Measurements from ENCODE around the gene DISC1. TPM values are rescaled to one million over a fixed set of nuclear protein-coding genes. Genes with fewer than 3 reads are reported as not detected.

DISC1 gene
- polyA plus RNA-seq, 3 donors, result 5.5 to 14.7 (median 5.8) TPM

GRCh38 chr1:231970684-231971083, 344.1 kb downstream of the DISC1 start:
- Histone ChIP-seq H3K4me2 (replicated peaks; ENCODE audit: extremely low read depth, low read length, poor library complexity, severe bottlenecking) (peak overlapping the region; percentile 38), H3K9ac (ENCODE audit: insufficient read depth, low read length, poor library complexity, severe bottlenecking) (no peak overlapping the region), H2AFZ (ENCODE audit: insufficient read depth, low read depth, low read length, poor library complexity, severe bottlenecking) (no peak overlapping the region), H3K36me3 (replicated peaks in 1 of 2; ENCODE audit: control insufficient read depth in 1 of 2, insufficient read depth in 2 of 2, low read length in 2 of 2) (peaks cover 4 to 23% of the 10 kb centered on the region in 2 donors), H3K4me1 (ENCODE audit: control insufficient read depth in 1 of 2, insufficient read depth in 2 of 2, low read length in 2 of 2) (peaks cover 27 to 28% of the 10 kb centered on the region in 2 donors), H3K27me3 (ENCODE audit: control insufficient read depth in 2 of 2, insufficient read depth in 2 of 2, low read length in 2 of 2) (no peaks in the 10 kb centered on the region), H3K4me3 (replicated peaks in 1 of 3; ENCODE audit: low read depth in 2 of 3, low read length in 3 of 3) (peak overlapping the region in 1 of 3 experiments; percentile 7), H4K20me1 (ENCODE audit: insufficient read depth, low read length) (peaks cover 5% of the 10 kb centered on the region), H3K27ac (ENCODE audit: low read depth in 1 of 2, low read length in 2 of 2) (peak overlapping the region in 1 of 2 donors; percentile 76), H3K9me3 (replicated peaks in 1 of 2; ENCODE audit: control insufficient read depth in 1 of 2, insufficient read depth in 1 of 2, low read length in 2 of 2) (no peaks in the 10 kb centered on the region), H3K79me2 (ENCODE audit: insufficient read depth, low read length) (peaks cover 2% of the 10 kb centered on the region)
- intact Hi-C loops (cut with micrococcal nuclease), result no loop called here
- peaks cover 28 to 36% of the 10 kb centered on the region in 2 donors for H3K36me3 Mint-ChIP-seq
- H3K27ac Mint-ChIP-seq, result peak overlapping the region; percentile 73 to 93 (median 90)
- DNase-seq, result peak; percentile 78 to 94 (median 91)
- peaks cover 0 to 4% (median 0%) of the 10 kb centered on the region in 7 donors for H3K9me3 Mint-ChIP-seq
- H3K27me3 Mint-ChIP-seq (ENCODE audit: low read depth in 3 of 3), result peaks cover 0 to 2% (median 0%) of the 10 kb centered on the region in 3 donors
- no peak for TF ChIP-seq CTCF (IDR thresholded peaks at IDR 0.05)
- H3K4me3 Mint-ChIP-seq, result peak overlapping the region in 1 of 2 donors; percentile 9
- 0% methylated on average over 1 of the region's 2 CpGs for WGBS (ENCODE audit: insufficient coverage)
- peaks cover 25% of the 10 kb centered on the region for H3K4me1 Mint-ChIP-seq

DNA sequence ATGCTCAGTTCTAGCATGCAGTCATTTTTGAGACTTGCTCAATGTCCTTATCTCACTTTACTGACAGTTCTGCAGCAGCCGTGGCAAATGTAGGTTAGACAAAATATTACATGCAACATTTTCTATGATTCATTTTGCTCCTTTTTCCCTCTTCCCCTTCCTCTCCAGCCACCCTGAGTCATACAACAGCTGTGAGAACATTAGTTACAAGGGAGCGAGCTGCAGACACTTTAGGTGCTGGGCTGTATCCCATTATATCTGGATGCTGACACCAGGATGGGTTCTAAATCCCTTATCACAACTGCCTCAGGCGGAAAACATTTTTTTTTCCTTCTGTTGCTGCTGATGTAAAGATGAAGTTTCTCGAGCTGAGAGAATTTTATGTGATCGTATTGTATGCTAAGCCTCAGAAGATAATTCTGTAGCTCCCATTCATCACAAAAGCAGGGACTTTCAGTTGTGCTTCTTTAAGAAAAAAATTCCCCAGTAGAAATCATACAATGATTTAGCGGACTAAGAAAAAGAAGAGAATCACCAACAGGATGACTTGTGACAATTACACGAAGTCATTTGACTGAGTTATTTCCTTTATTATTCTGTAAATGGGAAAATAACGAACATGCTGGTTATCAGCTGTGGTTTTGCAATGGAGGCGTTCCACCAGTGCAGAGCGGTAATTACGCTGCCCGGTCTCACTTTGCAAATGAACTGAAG, 345.0 kb downstream of the DISC1 start:
- 26% methylated on average over 7 of the region's 12 CpGs for WGBS (ENCODE audit: insufficient coverage)
- Mint-ChIP-seq H3K27ac (peak overlapping the region; percentile 73 to 93 (median 90)), H3K27me3 (ENCODE audit: low read depth in 3 of 3) (peaks cover 0 to 2% (median 0%) of the 10 kb centered on the region in 3 donors), H3K36me3 (peaks cover 34 to 41% of the 10 kb centered on the region in 2 donors), H3K4me1 (peaks cover 25% of the 10 kb centered on the region), H3K4me3 (peak overlapping the region; percentile 16 to 46), H3K9me3 (peaks cover 0 to 5% (median 3%) of the 10 kb centered on the region in 7 donors)
- peaks cover 24% of the 10 kb centered on the region in 2 donors for H3K4me1 ChIP-seq (ENCODE audit: control insufficient read depth in 1 of 2, insufficient read depth in 2 of 2, low read length in 2 of 2)
- peaks cover 0 to 5% of the 10 kb centered on the region in 2 donors for H3K9me3 ChIP-seq (replicated peaks in 1 of 2; ENCODE audit: control insufficient read depth in 1 of 2, insufficient read depth in 1 of 2, low read length in 2 of 2)
- peaks cover 5% of the 10 kb centered on the region for H4K20me1 ChIP-seq (ENCODE audit: insufficient read depth, low read length)
- H3K36me3 ChIP-seq (replicated peaks in 1 of 2; ENCODE audit: control insufficient read depth in 1 of 2, insufficient read depth in 2 of 2, low read length in 2 of 2), result peaks cover 4 to 21% of the 10 kb centered on the region in 2 donors
- H3K27me3 ChIP-seq (ENCODE audit: control insufficient read depth in 2 of 2, insufficient read depth in 2 of 2, low read length in 2 of 2), result no peaks in the 10 kb centered on the region
- peak overlapping the region; percentile 38 for H3K4me2 ChIP-seq (replicated peaks; ENCODE audit: extremely low read depth, low read length, poor library complexity, severe bottlenecking)
- peak overlapping the region in 1 of 2 donors; percentile 76 for H3K27ac ChIP-seq (ENCODE audit: low read depth in 1 of 2, low read length in 2 of 2)
- TF ChIP-seq CTCF (IDR thresholded peaks at IDR 0.05), result no peak
- peak; percentile 71 to 90 (median 74) for DNase-seq
- no peak overlapping the region for H3K9ac ChIP-seq (ENCODE audit: insufficient read depth, low read length, poor library complexity, severe bottlenecking)
- no peaks in the 10 kb centered on the region for H3K79me2 ChIP-seq (ENCODE audit: insufficient read depth, low read length)
- H2AFZ ChIP-seq (ENCODE audit: insufficient read depth, low read depth, low read length, poor library complexity, severe bottlenecking), result no peak overlapping the region
- peak overlapping the region in 1 of 3 experiments; percentile 35 for H3K4me3 ChIP-seq (replicated peaks in 1 of 3; ENCODE audit: low read depth in 2 of 3, low read length in 3 of 3)
- intact Hi-C loops (cut with micrococcal nuclease), result no loop called here

Data from CD14-positive monocyte (primary cell).